Gastrocnemius medialis (tissue), 4 donors: ENCODE measurements around the gene MTHFS. TPM values are rescaled to one million over a fixed set of nuclear protein-coding genes. Genes with fewer than 3 reads are reported as not detected.
A peak's percentile ranks its signal among the peaks of the same experiment; 100 is the strongest.

Source experiments
- ATAC-seq, 2 donors: fragments of 150-250 bp; one replicate each; pipeline ENCODE4 v1.9.1; 2016
- DNase-seq, 2 donors: peaks; one replicate each; pipeline ENCODE4 v3.0.0-alpha.2; 2019
- H3K27ac ChIP-seq, 4 donors: fragments of 200-600 bp; sonication (generic); 1 replicate in 1 of 4; 2 replicates in 3 of 4; pipeline ENCODE4 v1.5.1; 2016 to 2018; ENCODE audit warnings: mild to moderate bottlenecking in 2 of 4, moderate library complexity in 1 of 4
- H3K27me3 ChIP-seq, 3 donors: fragments of 200-600 bp; sonication (generic) in 2 of 3; 1 replicate in 1 of 3; 2 replicates in 2 of 3; pipeline versions ENCODE4 v1.5.1 to v1.6.0; 2016 to 2019; ENCODE audit warnings: mild to moderate bottlenecking in 1 of 3, moderate library complexity in 1 of 3
- H3K36me3 ChIP-seq, 2 donors: fragments of 200-600 bp; sonication (generic) in 1 of 2; one replicate each; pipeline ENCODE4 v1.5.1; 2017 to 2018
- H3K4me1 ChIP-seq, 2 donors: fragments of 200-600 bp; sonication (generic) in 1 of 2; one replicate each; pipeline ENCODE4 v1.5.1; 2016 to 2017; ENCODE audit warnings: mild to moderate bottlenecking in 2 of 2
- H3K4me3 ChIP-seq, 4 donors: fragments of 200-600 bp; sonication (generic) in 3 of 4; 1 replicate in 1 of 4; 2 replicates in 3 of 4; pipeline ENCODE4 v1.5.1; 2016 to 2019; ENCODE audit warnings: mild to moderate bottlenecking in 2 of 4
- H3K9me3 ChIP-seq, 3 donors: fragments of 200-600 bp; sonication (generic) in 2 of 3; 1 replicate in 1 of 3; 2 replicates in 2 of 3; pipeline ENCODE4 v1.5.1; 2016 to 2019
- CTCF ChIP-seq, 5 experiments: fragments of 450-650 bp in 3 of 5; fragments of 200-600 bp in 2 of 5; sonication (generic) in 2 of 5; IDR thresholded peaks in 4 of 5; conservative IDR thresholded peaks in 1 of 5; 1 replicate in 4 of 5; 2 replicates in 1 of 5; pipeline ENCODE4 v1.5.1; 2016 to 2019; ENCODE audit warnings: antibody characterized with exemption in 5 of 5, mild to moderate bottlenecking in 3 of 5, moderate library complexity in 3 of 5
- POLR2A ChIP-seq, 2 donors: fragments of 450-650 bp; IDR thresholded peaks; one replicate each; pipeline ENCODE4 v1.6.1; 2017; ENCODE audit warnings: antibody characterized with exemption in 2 of 2, mild to moderate bottlenecking in 2 of 2, moderate library complexity in 2 of 2
- in situ Hi-C, 4 donors: fragments of 200-750 bp; cut with MboI; loops; one replicate each; pipeline versions ENCODE4 v1.15.0 to v1.8.0; 2017; ENCODE audit warnings: low sequenced_read_pairs in 4 of 4
- intact Hi-C: fragments of 100-400 bp; cut with DNase I; formaldehyde crosslinking; loops from one replicate; pipeline ENCODE4 v1.15.1; 2023; ENCODE audit warnings: low total_unique reads
- total RNA-seq, 4 donors: library from RNA; depleted of rRNA; stranded (reverse); fragments of >200 nt; gene quantifications; one replicate each; pipeline versions ENCODE4 v1.1.0 to v1.2.3, GENCODE V29; 2016

The MTHFS gene
- total RNA-seq, 4 donors from 2014 or later = 7.0 to 16.7 (median 14.6) TPM

GRCh38 chr15:79897380-79897678 lies 515 bp upstream of the MTHFS start:
- no peaks in the 10 kb centered on the region for H3K27me3 ChIP-seq
- in situ Hi-C loops = loop anchor here in 1 of 4 donors (10.0 kb wide), 1 partner anchor 277 kb away; no protein-coding TSS in a partner anchor
- no peak for ATAC-seq
- peak overlapping the region; percentile 71 to 94 (median 84) for H3K4me3 ChIP-seq
- intact Hi-C loops = loop anchor here (2.0 to 5.0 kb wide), 3 partner anchors 25 to 255 kb away; partner anchors contain the start of genes FAH and ZFAND6
- H3K36me3 ChIP-seq = no peaks in the 10 kb centered on the region
- no peak for DNase-seq
- H3K4me1 ChIP-seq = peaks cover 5 to 10% of the 10 kb centered on the region in 2 donors
- TF ChIP-seq CTCF (IDR thresholded peaks at IDR 0.05 in 4 of 5, conservative IDR thresholded peaks at IDR 0.05 in 1 of 5) (no peak), POLR2A (IDR thresholded peaks at IDR 0.05) (no peak)
- H3K27ac ChIP-seq = peak overlapping the region; percentile 85 to 92 (median 90)
- no peaks in the 10 kb centered on the region for H3K9me3 ChIP-seq

GRCh38 chr15:79896131-79896633 lies 632 bp downstream of the MTHFS start:
- H3K27ac ChIP-seq = peak overlapping the region; percentile 85 to 92 (median 90)
- in situ Hi-C loops (loop anchor here in 1 of 4 donors (10.0 kb wide), 1 partner anchor 279 kb away; no protein-coding TSS in a partner anchor), intact Hi-C loops (loop anchor here (1.0 to 5.0 kb wide), 5 partner anchors 27 to 277 kb away; partner anchors contain the start of genes FAH and ZFAND6)
- H3K27me3 ChIP-seq = no peaks in the 10 kb centered on the region
- H3K4me3 ChIP-seq = peak overlapping the region; percentile 71 to 94 (median 84)
- no peak for TF ChIP-seq POLR2A (IDR thresholded peaks at IDR 0.05)
- no peak for TF ChIP-seq CTCF (IDR thresholded peaks at IDR 0.05 in 4 of 5, conservative IDR thresholded peaks at IDR 0.05 in 1 of 5)
- ATAC-seq (peak; percentile 5 to 17), DNase-seq (no peak)
- no peaks in the 10 kb centered on the region for H3K9me3 ChIP-seq
- peaks cover 5 to 10% of the 10 kb centered on the region in 2 donors for H3K4me1 ChIP-seq
- no peaks in the 10 kb centered on the region for H3K36me3 ChIP-seq

GRCh38 chr15:79887054-79887930 lies 9.5 kb downstream of the MTHFS start:
- DNase-seq (no peak), ATAC-seq (no peak)
- Histone ChIP-seq H3K4me3 (no peak overlapping the region), H3K4me1 (no peaks in the 10 kb centered on the region), H3K36me3 (peaks cover 0 to 15% of the 10 kb centered on the region in 2 donors), H3K27me3 (no peaks in the 10 kb centered on the region), H3K9me3 (no peaks in the 10 kb centered on the region), H3K27ac (no peak overlapping the region)
- in situ Hi-C loops = no loop called here
- intact Hi-C loops = no loop called here
- no peak for TF ChIP-seq CTCF (IDR thresholded peaks at IDR 0.05 in 4 of 5, conservative IDR thresholded peaks at IDR 0.05 in 1 of 5)
- no peak for TF ChIP-seq POLR2A (IDR thresholded peaks at IDR 0.05)

- H3K27me3 ChIP-seq = no peaks in the 10 kb centered on the region
- in situ Hi-C loops (no loop called here), intact Hi-C loops (no loop called here)
- peaks cover 0 to 19% of the 10 kb centered on the region in 2 donors for H3K36me3 ChIP-seq
- no peak overlapping the region for H3K4me3 ChIP-seq
- TF ChIP-seq POLR2A (IDR thresholded peaks at IDR 0.05) = no peak
- TF ChIP-seq CTCF (IDR thresholded peaks at IDR 0.05 in 4 of 5, conservative IDR thresholded peaks at IDR 0.05 in 1 of 5) = no peak
- H3K4me1 ChIP-seq = no peaks in the 10 kb centered on the region
- DNase-seq (no peak), ATAC-seq (no peak)
- H3K27ac ChIP-seq = no peak overlapping the region
- no peaks in the 10 kb centered on the region for H3K9me3 ChIP-seq
Observed at GRCh38 chr15:79886124-79886523, 10.7 kb downstream of the MTHFS start.
